ENCODE measurements around the gene SCN4A.
A peak's percentile ranks its signal among the peaks of the same experiment; 100 is the strongest.
"Not testable (repeated sequence)": the region's sequence is repeated elsewhere in the genome, so short reads cannot be mapped to it uniquely, and the experiment has no call there.

Gene SCN4A

GRCh38 chr17:64008830-64009229 lies 36.1 kb upstream of the SCN4A start:
- H4K8ac ChIP-seq (ENCODE audit: low read depth, low read length), result no peak overlapping the region
- peaks cover 0 to 5% of the 10 kb centered on the region in 2 donors for H3K4me1 ChIP-seq (ENCODE audit: control insufficient read depth in 2 of 2, insufficient read depth in 1 of 2, low read depth in 1 of 2, low read length in 2 of 2)
- WGBS, 2 donors (ENCODE audit: extremely low coverage in 2 of 2, insufficient read length in 2 of 2, insufficient replicate concordance in 1 of 2), result no CpG with 5 or more reads among the region's 4 CpGs
- no peak overlapping the region for H2BK15ac ChIP-seq (ENCODE audit: low read length)
- no peak overlapping the region for H3K4me2 ChIP-seq (ENCODE audit: insufficient read depth, low read length, poor library complexity, severe bottlenecking)
- no peaks in the 10 kb centered on the region for H3K9me3 ChIP-seq (replicated peaks in 1 of 2; ENCODE audit: control insufficient read depth in 2 of 2, insufficient read depth in 1 of 2, low read depth in 1 of 2, low read length in 2 of 2)
- DNase-seq (ENCODE audit: low spot score), result no peak
- H3K27ac ChIP-seq (replicated peaks; ENCODE audit: low read length), result no peak overlapping the region
- H3K9ac ChIP-seq (ENCODE audit: low read depth, low read length, poor library complexity), result no peak overlapping the region
- H3K18ac ChIP-seq (ENCODE audit: low read length), result no peak overlapping the region
- H4K91ac ChIP-seq (ENCODE audit: low read depth, low read length, poor library complexity), result no peak overlapping the region
- H3K14ac ChIP-seq (ENCODE audit: low read length), result no peak overlapping the region
- H2BK5ac ChIP-seq (ENCODE audit: low read length), result no peak overlapping the region
- H2BK12ac ChIP-seq (ENCODE audit: low read length), result no peak overlapping the region
- H3K4ac ChIP-seq (ENCODE audit: low read length), result no peak overlapping the region
- H2AFZ ChIP-seq (ENCODE audit: low read length), result no peak overlapping the region
- H3K23ac ChIP-seq (ENCODE audit: low read depth, low read length, poor library complexity), result no peak overlapping the region
- H3K79me1 ChIP-seq (ENCODE audit: low read depth, low read length), result no peaks in the 10 kb centered on the region
- H2BK120ac ChIP-seq (ENCODE audit: low read depth, low read length), result no peak overlapping the region
- H2AK5ac ChIP-seq (ENCODE audit: low read depth, low read length), result no peak overlapping the region
- peaks cover 0 to 30% (median 0%) of the 10 kb centered on the region in 3 experiments for H3K27me3 ChIP-seq (ENCODE audit: control insufficient read depth in 3 of 3, insufficient read depth in 3 of 3, low read depth in 1 of 3, low read length in 3 of 3)
- no peaks in the 10 kb centered on the region for H3K36me3 ChIP-seq (replicated peaks in 1 of 2; ENCODE audit: control insufficient read depth in 2 of 2, insufficient read depth in 2 of 2, low read length in 2 of 2)
- peak overlapping the region in 1 of 2 donors; percentile 23 for H3K4me3 ChIP-seq (ENCODE audit: low read length in 2 of 2)

- no peak overlapping the region for H3K27ac ChIP-seq (replicated peaks; ENCODE audit: low read length)
- H3K4me1 ChIP-seq (ENCODE audit: control insufficient read depth in 2 of 2, insufficient read depth in 1 of 2, low read depth in 1 of 2, low read length in 2 of 2), result peaks cover 0 to 5% of the 10 kb centered on the region in 2 donors
- no peak overlapping the region for H2AFZ ChIP-seq (ENCODE audit: low read length)
- H2BK5ac ChIP-seq (ENCODE audit: low read length), result no peak overlapping the region
- H4K91ac ChIP-seq (ENCODE audit: low read depth, low read length, poor library complexity), result no peak overlapping the region
- H2BK12ac ChIP-seq (ENCODE audit: low read length), result no peak overlapping the region
- peak overlapping the region in 1 of 2 donors; percentile 23 for H3K4me3 ChIP-seq (ENCODE audit: low read length in 2 of 2)
- H3K79me1 ChIP-seq (ENCODE audit: low read depth, low read length), result no peaks in the 10 kb centered on the region
- no peak overlapping the region for H4K8ac ChIP-seq (ENCODE audit: low read depth, low read length)
- H3K9me3 ChIP-seq (replicated peaks in 1 of 2; ENCODE audit: control insufficient read depth in 2 of 2, insufficient read depth in 1 of 2, low read depth in 1 of 2, low read length in 2 of 2), result no peaks in the 10 kb centered on the region
- H3K14ac ChIP-seq (ENCODE audit: low read length), result no peak overlapping the region
- H2AK5ac ChIP-seq (ENCODE audit: low read depth, low read length), result no peak overlapping the region
- no peak overlapping the region for H3K4me2 ChIP-seq (ENCODE audit: insufficient read depth, low read length, poor library complexity, severe bottlenecking)
- peaks cover 0 to 33% (median 0%) of the 10 kb centered on the region in 3 experiments for H3K27me3 ChIP-seq (ENCODE audit: control insufficient read depth in 3 of 3, insufficient read depth in 3 of 3, low read depth in 1 of 3, low read length in 3 of 3)
- H2BK120ac ChIP-seq (ENCODE audit: low read depth, low read length), result no peak overlapping the region
- no peaks in the 10 kb centered on the region for H3K36me3 ChIP-seq (replicated peaks in 1 of 2; ENCODE audit: control insufficient read depth in 2 of 2, insufficient read depth in 2 of 2, low read length in 2 of 2)
- no peak overlapping the region for H3K4ac ChIP-seq (ENCODE audit: low read length)
- DNase-seq (ENCODE audit: low spot score), result no peak
- no CpG with 5 or more reads among the region's 5 CpGs for WGBS, 2 donors (ENCODE audit: extremely low coverage in 2 of 2, insufficient read length in 2 of 2, insufficient replicate concordance in 1 of 2)
- no peak overlapping the region for H2BK15ac ChIP-seq (ENCODE audit: low read length)
- no peak overlapping the region for H3K18ac ChIP-seq (ENCODE audit: low read length)
- no peak overlapping the region for H3K23ac ChIP-seq (ENCODE audit: low read depth, low read length, poor library complexity)
- no peak overlapping the region for H3K9ac ChIP-seq (ENCODE audit: low read depth, low read length, poor library complexity)
Measured at GRCh38 chr17:64008346-64008745, 35.6 kb upstream of the SCN4A start.

- no peak for DNase-seq (ENCODE audit: low spot score)
- no peak overlapping the region for H3K4me3 ChIP-seq (ENCODE audit: low read length in 2 of 2)
- H3K4me2 ChIP-seq (ENCODE audit: insufficient read depth, low read length, poor library complexity, severe bottlenecking), result no peak overlapping the region
- no peak overlapping the region for H2BK5ac ChIP-seq (ENCODE audit: low read length)
- H3K14ac ChIP-seq (ENCODE audit: low read length), result no peak overlapping the region
- peaks cover 0 to 33% (median 0%) of the 10 kb centered on the region in 3 experiments for H3K27me3 ChIP-seq (ENCODE audit: control insufficient read depth in 3 of 3, insufficient read depth in 3 of 3, low read depth in 1 of 3, low read length in 3 of 3)
- no peaks in the 10 kb centered on the region for H3K9me3 ChIP-seq (replicated peaks in 1 of 2; ENCODE audit: control insufficient read depth in 2 of 2, insufficient read depth in 1 of 2, low read depth in 1 of 2, low read length in 2 of 2)
- no peak overlapping the region for H3K23ac ChIP-seq (ENCODE audit: low read depth, low read length, poor library complexity)
- no peak overlapping the region for H2BK15ac ChIP-seq (ENCODE audit: low read length)
- H3K27ac ChIP-seq (replicated peaks; ENCODE audit: low read length), result no peak overlapping the region
- WGBS, 2 donors (ENCODE audit: extremely low coverage in 2 of 2, insufficient read length in 2 of 2, insufficient replicate concordance in 1 of 2), result no CpG with 5 or more reads among the region's 5 CpGs
- no peak overlapping the region for H4K91ac ChIP-seq (ENCODE audit: low read depth, low read length, poor library complexity)
- H4K8ac ChIP-seq (ENCODE audit: low read depth, low read length), result no peak overlapping the region
- no peak overlapping the region for H3K9ac ChIP-seq (ENCODE audit: low read depth, low read length, poor library complexity)
- H2BK120ac ChIP-seq (ENCODE audit: low read depth, low read length), result no peak overlapping the region
- no peak overlapping the region for H3K18ac ChIP-seq (ENCODE audit: low read length)
- no peak overlapping the region for H3K4ac ChIP-seq (ENCODE audit: low read length)
- no peaks in the 10 kb centered on the region for H3K79me1 ChIP-seq (ENCODE audit: low read depth, low read length)
- H2BK12ac ChIP-seq (ENCODE audit: low read length), result no peak overlapping the region
- H2AFZ ChIP-seq (ENCODE audit: low read length), result no peak overlapping the region
- H3K36me3 ChIP-seq (replicated peaks in 1 of 2; ENCODE audit: control insufficient read depth in 2 of 2, insufficient read depth in 2 of 2, low read length in 2 of 2), result no peaks in the 10 kb centered on the region
- H2AK5ac ChIP-seq (ENCODE audit: low read depth, low read length), result no peak overlapping the region
- peaks cover 0 to 5% of the 10 kb centered on the region in 2 donors for H3K4me1 ChIP-seq (ENCODE audit: control insufficient read depth in 2 of 2, insufficient read depth in 1 of 2, low read depth in 1 of 2, low read length in 2 of 2)
Measured at GRCh38 chr17:64007838-64008282, 35.1 kb upstream of the SCN4A start.

- H2AFZ ChIP-seq (ENCODE audit: low read length); H3K27ac ChIP-seq (replicated peaks; ENCODE audit: low read length); H3K4me1 ChIP-seq (ENCODE audit: control insufficient read depth in 2 of 2, insufficient read depth in 1 of 2, low read depth in 1 of 2, low read length in 2 of 2); H4K91ac ChIP-seq (ENCODE audit: low read depth, low read length, poor library complexity); H2BK12ac ChIP-seq (ENCODE audit: low read length); H3K9ac ChIP-seq (ENCODE audit: low read depth, low read length, poor library complexity); H3K4me2 ChIP-seq (ENCODE audit: insufficient read depth, low read length, poor library complexity, severe bottlenecking); H3K36me3 ChIP-seq (replicated peaks in 1 of 2; ENCODE audit: control insufficient read depth in 2 of 2, insufficient read depth in 2 of 2, low read length in 2 of 2); H3K9me3 ChIP-seq (replicated peaks in 1 of 2; ENCODE audit: control insufficient read depth in 2 of 2, insufficient read depth in 1 of 2, low read depth in 1 of 2, low read length in 2 of 2); H3K4ac ChIP-seq (ENCODE audit: low read length); H3K23ac ChIP-seq (ENCODE audit: low read depth, low read length, poor library complexity); H2BK5ac ChIP-seq (ENCODE audit: low read length); H2AK5ac ChIP-seq (ENCODE audit: low read depth, low read length); H3K14ac ChIP-seq (ENCODE audit: low read length); H2BK120ac ChIP-seq (ENCODE audit: low read depth, low read length); H2BK15ac ChIP-seq (ENCODE audit: low read length); H3K79me1 ChIP-seq (ENCODE audit: low read depth, low read length); DNase-seq (ENCODE audit: low spot score); H4K8ac ChIP-seq (ENCODE audit: low read depth, low read length): not testable (repeated sequence)
- Histone ChIP-seq H3K27me3 (ENCODE audit: control insufficient read depth in 3 of 3, insufficient read depth in 3 of 3, low read depth in 1 of 3, low read length in 3 of 3) (peaks cover 0 to 33% (median 0%) of the 10 kb centered on the region in 3 experiments), H3K4me3 (ENCODE audit: low read length in 2 of 2) (peak overlapping the region in 1 of 2 donors; percentile 40), H3K18ac (ENCODE audit: low read length) (peak overlapping the region; percentile 40)
- no CpG with 5 or more reads among the region's 5 CpGs for WGBS, 2 donors (ENCODE audit: extremely low coverage in 2 of 2, insufficient read length in 2 of 2, insufficient replicate concordance in 1 of 2)
Measured at GRCh38 chr17:64007089-64007837, 34.5 kb upstream of the SCN4A start.
